ENCODE data around the gene ENDOU.

The ENDOU gene

GRCh38 chr12:47717443-47718193 is 7.7 kb downstream of the ENDOU start:
- peak; percentile 88 for DNase-seq (ENCODE audit: low read depth)
- TF ChIP-seq CTCF (conservative IDR thresholded peaks at IDR 0.05; ENCODE audit: low read length): peak; percentile 93

GRCh38 chr12:47717046-47717442 is 8.2 kb downstream of the ENDOU start:
- no peak for TF ChIP-seq CTCF (conservative IDR thresholded peaks at IDR 0.05; ENCODE audit: low read length)
- H3K4me3 ChIP-seq (ENCODE audit: low read length): no peak overlapping the region
- no peak for DNase-seq (ENCODE audit: low read depth)

More at GRCh38 chr12:47717443-47718193, 7.7 kb downstream of the ENDOU start:
- no peak overlapping the region for H3K4me3 ChIP-seq (ENCODE audit: low read length)

- no peak overlapping the region for H3K4me3 ChIP-seq (ENCODE audit: low read length)
- DNase-seq (ENCODE audit: low read depth): no peak
- TF ChIP-seq CTCF (conservative IDR thresholded peaks at IDR 0.05; ENCODE audit: low read length): no peak
Measured at GRCh38 chr12:47715877-47716548, 9.3 kb downstream of the ENDOU start.

- TF ChIP-seq CTCF (conservative IDR thresholded peaks at IDR 0.05; ENCODE audit: low read length): peak; percentile 81
- peak; percentile 83 for DNase-seq (ENCODE audit: low read depth)
- H3K4me3 ChIP-seq (ENCODE audit: low read length): peak overlapping the region; percentile 31; the same call in 1 of the 2 replicates
Measured at GRCh38 chr12:47715393-47715876, 9.9 kb downstream of the ENDOU start.

- no peak overlapping the region for H3K4me3 ChIP-seq (ENCODE audit: low read length)
- no peak for DNase-seq (ENCODE audit: low read depth)
- TF ChIP-seq CTCF (conservative IDR thresholded peaks at IDR 0.05; ENCODE audit: low read length): no peak
Measured at GRCh38 chr12:47714826-47715386, 10.4 kb downstream of the ENDOU start.

- no peak for DNase-seq (ENCODE audit: low read depth)
- H3K4me3 ChIP-seq (ENCODE audit: low read length): no peak overlapping the region
- no peak for TF ChIP-seq CTCF (conservative IDR thresholded peaks at IDR 0.05; ENCODE audit: low read length)
Measured at GRCh38 chr12:47712171-47712570, 13.1 kb downstream of the ENDOU start.
